ENCODE results near the gene MEIG1.
"Not testable (repeated sequence)": the region's sequence is repeated elsewhere in the genome, so short reads cannot be mapped to it uniquely, and the experiment has no call there.

Gene MEIG1

DNA sequence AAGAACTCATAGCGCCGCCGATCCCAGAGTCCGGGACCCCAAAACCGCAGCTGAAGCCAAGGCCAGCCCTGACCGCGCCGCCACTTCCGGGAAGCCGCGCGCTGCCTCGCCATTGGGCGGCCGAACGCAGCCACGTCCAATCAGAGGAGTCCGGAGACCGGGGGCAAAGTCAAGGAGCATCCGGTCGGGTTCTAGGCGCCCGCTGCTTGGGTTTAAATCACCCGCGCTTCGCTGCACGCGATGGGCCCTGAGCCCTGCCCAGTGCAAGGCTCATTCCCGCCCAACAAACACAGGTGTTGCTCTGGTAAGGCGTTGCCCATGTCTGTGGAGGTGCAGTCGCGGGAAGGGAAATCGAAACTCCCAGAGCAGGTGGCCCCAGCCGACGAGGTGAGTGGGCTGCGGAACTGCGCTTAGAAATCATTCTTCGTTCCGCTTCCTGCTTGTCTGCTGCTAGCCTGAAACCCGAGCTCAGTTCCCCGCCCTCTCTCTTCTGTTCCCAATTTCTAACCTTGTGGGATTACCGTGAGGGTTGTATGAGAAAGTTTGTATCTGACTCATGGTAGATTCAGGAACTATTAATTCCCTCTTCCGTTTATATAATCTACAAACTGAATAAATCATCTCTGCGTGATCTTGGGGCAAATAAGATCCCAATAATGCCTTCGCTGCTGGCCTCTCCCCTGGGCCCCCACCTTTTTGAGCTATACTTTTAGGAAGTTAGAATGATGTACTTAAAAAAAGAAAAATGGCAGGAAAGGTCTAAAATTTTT, 5.0 kb upstream of the MEIG1 start, which contains the start of gene DCLRE1C:
TSS of gene DCLRE1C (minus strand) at position 96 of the 770 bp plus-strand sequence. CDS start at position 10, 86 bp downstream.
- peak; percentile 65 to 70 (median 69) for DNase-seq (ENCODE audit: low read depth in 3 of 3, low spot score in 1 of 3)

DNA sequence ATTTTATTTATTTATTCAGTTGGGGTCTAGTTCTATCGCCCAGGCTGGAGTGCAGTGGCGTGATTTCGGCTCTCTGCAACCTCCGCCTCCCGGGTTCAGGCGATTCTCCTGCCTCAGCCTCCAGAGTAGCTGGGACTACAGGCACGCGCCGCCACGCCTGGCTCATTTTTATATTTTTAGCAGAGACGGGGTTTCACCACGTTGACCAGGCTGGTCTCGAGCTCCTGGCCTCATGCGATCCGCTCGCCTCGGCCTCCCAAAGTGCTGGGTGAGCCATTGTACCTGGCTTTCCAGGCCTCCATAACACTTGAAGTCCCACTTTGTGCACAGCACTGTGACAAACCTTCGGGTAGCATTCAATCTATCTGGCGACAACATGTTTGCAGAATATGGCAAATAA, 4.3 kb upstream of the MEIG1 start:
- DNase-seq (ENCODE audit: low read depth in 3 of 3, low spot score in 1 of 3): no peak

DNA sequence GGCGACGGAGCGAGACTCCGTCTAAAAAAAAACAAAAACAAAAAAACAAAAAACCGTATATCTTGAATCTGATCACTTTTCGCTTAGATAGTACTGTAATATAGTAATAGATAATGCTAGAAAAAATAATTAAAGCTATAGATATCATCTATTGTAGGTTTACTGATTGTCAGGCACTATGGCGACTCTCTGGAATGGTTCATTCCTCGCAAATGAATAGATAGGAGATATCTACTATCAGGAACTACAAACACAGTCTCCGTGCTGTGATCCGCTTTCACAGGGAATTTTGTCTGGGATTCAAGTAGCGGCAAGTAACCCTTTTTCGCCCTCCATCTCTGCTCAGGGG, 342 bp upstream of the MEIG1 start:
- no peak for DNase-seq (ENCODE audit: low read depth in 3 of 3, low spot score in 1 of 3)

DNA sequence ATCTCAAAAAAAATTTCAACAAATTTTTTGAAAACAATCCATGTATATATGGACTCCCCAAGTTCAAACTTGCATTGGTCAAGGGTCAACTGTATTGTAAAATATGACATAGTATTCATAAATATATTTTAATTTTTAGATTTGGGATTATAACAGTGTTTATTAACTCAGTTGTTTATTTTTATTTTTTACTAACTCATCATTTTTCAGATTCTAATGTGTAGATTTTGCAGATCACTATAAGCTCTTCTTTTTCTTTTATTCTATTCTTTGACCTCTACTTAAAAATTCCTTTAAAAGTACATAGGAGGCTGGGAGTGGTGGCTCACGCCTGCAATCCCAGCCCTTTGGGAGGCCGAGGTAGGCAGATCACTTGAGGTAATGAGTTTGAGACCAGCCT, 8.7 kb downstream of the MEIG1 start:
- no peak for DNase-seq (ENCODE audit: low read depth in 3 of 3, low spot score in 1 of 3)

DNA sequence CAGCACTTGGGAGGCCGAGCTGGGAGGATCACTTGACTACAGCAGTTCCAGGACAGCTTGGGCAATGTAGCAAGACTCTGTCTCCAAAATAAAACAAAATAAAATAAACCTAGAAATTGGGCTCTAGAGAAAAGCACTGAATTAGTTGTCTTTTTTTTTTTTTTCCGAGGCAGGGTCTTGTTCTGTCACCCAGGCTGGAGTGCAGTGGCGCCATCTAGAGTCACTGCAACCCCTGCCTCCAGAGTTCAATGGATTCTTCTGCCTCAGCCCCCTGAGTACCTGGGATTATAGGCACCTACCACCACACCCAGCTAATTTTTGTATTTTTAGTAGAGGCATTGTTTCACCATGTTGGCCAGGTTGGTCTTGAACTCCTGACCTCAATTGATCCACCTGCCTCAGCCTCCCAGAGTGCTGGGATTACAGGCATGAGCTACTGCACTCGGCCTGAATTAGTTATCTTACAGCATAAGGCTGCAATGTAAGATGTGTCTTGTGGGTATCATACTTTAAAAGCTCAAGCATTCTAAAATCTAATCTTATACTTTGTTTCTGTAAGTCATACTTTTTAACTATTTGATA, 12.8 kb downstream of the MEIG1 start:
- DNase-seq (ENCODE audit: low read depth in 3 of 3, low spot score in 1 of 3): peak in 2 of 3 donors; percentile 14 to 41

DNA sequence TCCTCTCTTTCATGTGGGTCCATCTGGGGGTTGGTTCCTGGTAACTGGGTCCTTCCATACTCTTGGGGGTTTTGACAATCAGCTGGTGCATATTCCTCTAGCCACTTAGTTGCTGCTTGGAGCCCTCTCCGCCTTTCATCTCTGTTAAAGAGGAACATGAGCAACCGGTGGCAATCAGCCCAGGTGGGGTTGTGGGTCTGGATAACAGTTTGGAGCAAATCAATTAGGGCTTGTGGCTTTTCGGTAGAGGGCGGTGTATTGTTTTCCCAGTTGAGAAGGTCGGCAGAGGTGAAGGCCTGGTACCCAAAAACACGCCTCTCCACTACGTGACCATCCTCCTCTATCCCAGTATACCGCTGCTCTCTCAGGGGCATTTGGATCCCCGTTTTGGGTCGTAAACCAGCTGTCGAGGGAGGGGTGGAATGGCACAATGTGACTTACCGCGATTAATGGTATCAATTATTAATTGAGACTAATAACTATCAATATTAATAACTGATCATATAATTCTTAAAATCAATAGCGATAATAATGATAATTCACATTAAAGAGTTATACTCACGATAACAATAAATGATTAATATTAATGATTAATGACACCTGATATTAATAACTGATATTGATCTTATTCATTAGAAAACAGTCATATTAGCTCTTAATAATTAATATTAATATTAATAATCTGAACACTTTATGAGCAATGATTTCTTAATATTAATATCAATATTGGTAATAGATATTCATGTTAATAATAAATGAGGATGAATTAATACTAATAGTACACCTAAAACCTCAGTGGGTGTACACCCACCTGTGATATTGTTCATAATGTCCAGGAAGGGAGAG, 15.2 kb downstream of the MEIG1 start:
- DNase-seq (ENCODE audit: low read depth in 3 of 3, low spot score in 1 of 3): not testable (repeated sequence)

DNA sequence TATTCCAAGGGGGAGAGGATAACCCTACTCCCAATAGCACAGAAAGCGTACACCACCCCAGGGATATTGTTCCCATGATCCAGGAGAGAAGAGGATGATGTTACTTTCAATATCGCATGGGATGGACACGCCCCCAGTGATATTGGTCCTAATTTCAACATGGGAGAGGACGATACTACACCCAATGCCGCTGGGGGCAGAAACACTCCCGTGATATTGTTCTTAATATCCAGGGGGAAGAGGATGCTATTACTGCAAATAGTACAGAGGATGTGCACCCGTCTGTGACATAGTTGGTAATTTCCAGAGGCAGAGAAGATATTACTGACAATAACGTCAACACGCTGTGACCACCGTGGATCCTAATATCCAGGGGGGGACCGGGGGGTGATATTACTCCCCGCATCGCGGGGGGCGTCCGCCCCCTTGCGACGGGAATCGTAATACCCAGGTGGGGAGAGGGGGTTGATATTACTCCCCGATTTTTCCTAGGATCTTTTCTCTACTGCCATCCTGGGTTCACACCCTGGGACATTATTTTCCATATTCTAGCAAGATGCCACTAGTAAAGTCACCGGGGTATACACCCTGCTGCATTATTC, 16.6 kb downstream of the MEIG1 start:
- DNase-seq (ENCODE audit: low read depth in 3 of 3, low spot score in 1 of 3): no peak

DNA sequence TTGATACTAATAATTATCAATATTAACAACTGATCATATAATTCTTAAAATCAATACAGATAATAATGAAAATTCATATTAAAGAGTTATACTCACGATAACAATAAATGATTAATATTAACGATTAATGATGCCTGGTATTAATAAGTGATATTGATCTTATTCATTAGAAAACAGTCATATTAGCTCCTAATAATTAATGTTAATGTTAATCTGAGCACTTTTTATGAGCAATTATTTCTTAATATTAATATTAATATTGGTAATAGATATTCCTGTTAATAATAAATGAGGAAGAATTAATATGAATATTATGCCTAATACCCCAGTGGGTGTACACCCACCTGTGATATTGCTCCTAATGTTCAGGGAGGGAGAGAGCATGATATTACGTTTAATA, 23.6 kb downstream of the MEIG1 start:
- no peak for DNase-seq (ENCODE audit: low read depth in 3 of 3, low spot score in 1 of 3)

DNA sequence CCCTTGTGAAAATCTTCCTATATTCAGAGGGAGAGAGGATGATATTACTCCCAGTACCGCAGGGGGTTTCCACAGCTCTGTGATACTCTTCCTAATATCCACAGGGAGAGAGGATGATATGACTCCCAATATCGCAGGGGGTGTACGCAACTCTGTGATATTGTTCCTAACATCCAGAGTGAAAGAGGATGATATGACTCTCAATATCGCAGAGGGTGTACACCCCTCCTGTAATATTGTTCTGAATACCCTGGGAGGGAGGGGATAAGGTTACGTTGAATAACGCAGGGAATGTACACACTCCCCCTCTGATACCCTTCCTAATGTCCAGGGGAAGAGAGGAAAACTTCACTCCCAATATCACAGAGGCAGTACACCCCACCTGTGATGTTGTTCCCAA, 30.4 kb downstream of the MEIG1 start:
- not testable (repeated sequence) for DNase-seq (ENCODE audit: low read depth in 3 of 3, low spot score in 1 of 3)

DNA sequence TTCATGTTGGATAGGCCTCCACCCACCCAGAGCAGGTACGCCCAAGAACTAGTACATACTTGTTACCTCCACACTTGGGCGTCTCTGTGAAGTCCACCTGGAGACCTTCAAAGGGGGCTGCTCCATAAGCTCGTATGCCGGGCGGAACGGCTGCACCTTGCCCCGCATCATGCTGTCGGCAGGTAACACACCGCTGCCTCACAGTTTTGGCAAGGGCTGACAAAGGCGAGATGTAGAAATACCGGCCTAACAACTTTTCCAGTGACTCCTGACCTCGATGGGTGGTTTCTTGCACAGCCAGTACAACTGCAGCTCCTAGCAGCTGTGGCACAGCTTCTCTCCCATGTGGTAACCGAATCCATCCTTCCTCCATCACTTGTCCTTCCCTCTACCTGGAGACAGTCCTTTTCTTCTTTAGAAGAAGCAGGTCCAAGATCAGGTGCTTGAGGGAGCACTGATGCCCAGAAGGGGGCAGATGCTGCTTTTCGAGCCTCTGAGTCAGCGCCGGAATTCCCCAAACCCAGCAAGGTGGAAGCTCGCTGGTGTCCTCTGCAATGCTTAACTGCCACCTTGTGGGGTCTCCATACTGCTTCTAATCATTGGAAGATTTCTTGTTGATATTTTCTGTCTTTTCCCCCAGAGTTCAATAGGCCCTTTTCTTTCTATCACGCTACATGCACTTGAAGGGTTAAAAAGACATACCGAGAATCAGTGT, 32.0 kb downstream of the MEIG1 start:
- DNase-seq (ENCODE audit: low read depth in 3 of 3, low spot score in 1 of 3): peak in 2 of 3 donors; percentile 9 to 45

DNA sequence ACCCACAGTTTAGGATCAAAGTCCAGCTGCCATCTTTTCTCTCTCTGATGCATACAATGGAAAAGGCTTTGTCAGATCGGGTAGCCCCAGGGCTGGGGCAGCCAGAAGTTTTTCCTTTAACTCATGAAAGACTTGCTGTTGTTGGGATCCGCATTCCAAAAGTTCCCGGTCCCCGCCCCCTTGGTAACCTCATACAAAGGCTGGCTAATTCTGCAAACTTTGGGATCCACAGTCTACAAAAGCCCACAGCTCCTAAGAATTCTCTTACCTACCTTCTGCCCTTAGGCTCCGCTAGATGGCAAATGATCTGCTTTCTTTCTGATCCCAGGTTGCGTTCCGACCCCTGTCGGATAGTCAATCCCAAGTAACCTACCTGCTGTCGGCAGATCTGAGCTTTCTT, 33.1 kb downstream of the MEIG1 start:
- DNase-seq (ENCODE audit: low read depth in 3 of 3, low spot score in 1 of 3): not testable (repeated sequence)

DNA sequence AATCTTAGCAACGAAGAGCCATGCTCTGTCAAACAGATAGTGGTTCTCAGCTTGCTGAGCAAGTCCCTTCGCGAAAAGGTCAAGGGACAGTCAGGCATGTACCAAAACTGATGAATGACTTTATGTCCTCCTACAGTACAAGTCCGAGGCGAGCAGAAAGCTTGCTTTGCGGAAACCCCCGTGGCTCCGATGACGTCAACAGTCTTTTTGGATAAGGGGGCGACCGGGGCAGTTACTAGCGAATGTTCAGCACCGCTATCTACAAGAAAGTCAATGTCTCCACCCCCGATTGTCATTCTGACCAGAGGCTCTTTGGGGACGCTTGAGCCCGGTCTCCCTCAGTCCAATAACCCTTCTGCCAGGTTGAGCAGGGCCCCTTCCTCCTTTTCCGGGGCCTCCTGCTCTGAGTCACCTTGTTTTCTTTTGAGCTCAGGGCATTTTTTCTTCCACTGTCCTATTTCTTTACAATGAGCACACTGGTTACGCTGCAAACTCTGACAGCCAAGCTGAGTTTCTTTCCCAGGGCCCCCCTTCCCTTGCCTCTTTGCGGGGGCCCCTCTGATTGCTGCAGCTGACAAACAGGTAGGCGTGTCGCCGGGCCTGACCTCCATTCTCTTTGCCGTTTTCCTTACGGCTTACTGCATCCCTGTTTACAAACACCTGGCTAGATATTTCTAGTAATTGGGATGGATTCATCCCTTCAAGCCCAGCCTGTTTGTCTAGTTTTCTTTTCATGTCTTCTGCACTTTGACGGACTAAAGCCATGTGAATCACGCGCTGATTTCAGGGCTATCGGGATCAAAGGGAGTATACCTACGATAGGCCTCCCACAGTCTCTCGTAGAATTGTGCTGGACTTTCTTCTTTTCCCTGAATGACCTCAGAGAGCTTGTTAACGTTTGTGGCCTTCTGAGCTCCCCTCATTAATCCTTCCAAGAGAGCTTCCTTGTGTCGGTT, 34.6 kb downstream of the MEIG1 start:
- DNase-seq (ENCODE audit: low read depth in 3 of 3, low spot score in 1 of 3): not testable (repeated sequence)

DNA sequence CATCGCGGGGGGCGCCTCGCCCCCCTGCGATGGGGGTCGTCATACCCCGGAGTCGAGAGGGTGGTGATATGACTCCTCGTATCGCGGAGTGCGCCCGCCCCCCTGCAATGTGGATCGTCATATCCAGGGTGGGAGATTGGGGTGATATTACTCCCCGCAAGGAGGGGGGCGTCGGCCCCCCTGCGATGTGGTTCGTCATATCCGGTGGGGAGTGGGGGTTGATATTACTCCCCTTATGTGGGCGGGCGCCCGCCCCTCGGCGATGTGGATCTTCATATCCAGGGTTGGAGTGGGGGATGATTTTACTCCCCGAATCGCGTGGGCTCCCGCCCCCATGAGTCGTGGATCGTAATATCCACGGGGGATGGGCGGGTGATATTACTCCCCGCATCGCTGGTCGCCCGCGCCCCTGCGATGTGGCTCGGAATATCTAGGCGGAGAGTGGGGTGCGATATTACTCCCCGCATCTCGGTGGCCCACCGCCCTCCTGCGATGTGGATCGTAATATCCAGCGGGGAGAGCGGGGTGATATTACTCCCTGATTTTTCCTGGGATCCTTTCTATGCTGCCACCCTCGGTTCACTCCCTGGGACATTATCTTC, 36.9 kb downstream of the MEIG1 start:
- DNase-seq (ENCODE audit: low read depth in 3 of 3, low spot score in 1 of 3): no peak

DNA sequence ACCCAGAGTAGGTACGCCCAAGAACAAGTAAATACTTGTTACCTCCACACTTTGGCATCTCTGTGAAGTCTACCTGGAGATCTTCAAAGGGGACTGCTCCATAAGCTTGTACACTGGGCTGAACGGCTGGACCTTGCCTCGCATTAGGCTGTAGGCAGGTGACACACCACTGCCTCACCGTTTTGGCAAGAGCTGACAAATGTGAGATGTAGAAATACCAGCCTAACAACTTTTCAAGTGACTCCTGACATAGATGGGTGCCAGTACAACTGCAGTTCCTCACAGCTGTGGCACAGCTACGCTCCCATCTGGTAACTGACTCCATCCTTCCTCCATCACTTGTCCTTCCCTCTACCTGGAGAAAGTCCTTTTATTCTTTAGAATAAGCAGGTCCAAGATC, 54.3 kb downstream of the MEIG1 start:
- not testable (repeated sequence) for DNase-seq (ENCODE audit: low read depth in 3 of 3, low spot score in 1 of 3)

DNA sequence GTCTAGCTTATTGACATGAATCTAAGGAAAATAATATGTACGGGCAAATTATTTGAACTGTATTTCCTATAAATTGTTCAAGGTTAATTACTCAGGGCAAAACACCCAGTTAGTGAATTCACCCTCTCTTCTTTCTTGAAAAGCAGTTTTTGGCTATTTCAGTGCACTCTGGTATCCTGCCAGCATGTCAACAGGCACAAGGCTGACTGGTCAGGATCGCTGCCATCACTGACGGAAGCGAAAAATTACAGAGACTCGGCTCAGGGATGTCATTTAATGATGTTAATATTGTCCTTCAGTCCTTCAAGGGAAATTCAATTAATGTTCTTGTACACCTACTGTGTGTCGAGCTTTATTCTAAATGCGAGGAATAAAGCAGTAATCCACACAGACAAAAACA, 56.3 kb downstream of the MEIG1 start:
- no peak for DNase-seq (ENCODE audit: low read depth in 3 of 3, low spot score in 1 of 3)

DNA sequence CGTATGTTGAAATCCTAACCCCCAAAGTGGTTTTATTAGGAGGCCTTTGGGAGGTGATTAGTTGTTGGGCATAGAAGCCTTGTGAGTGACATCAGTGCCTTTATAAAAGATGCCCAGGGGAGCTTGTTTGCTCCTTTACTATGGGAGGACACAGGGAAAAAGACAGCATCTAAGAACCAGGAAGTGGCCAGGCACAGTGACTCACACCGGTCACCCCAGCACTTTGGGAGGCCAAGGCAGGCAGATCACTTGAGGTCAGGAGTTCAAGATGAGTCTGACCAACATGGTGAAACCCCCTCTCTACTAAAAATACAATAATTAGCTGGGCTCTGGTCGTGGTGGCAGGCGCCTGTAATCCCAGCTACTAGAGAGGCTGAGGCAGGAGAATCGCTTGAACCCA, 61.8 kb downstream of the MEIG1 start:
- DNase-seq (ENCODE audit: low read depth in 3 of 3, low spot score in 1 of 3): not testable (repeated sequence)
